Neural cell (in vitro differentiated cells): ENCODE results near the gene TRAPPC2. TPM values are rescaled to one million over a fixed set of nuclear protein-coding genes. Genes with fewer than 3 reads are reported as not detected.

Experiments
- H2AFZ ChIP-seq: fragments of 200-600, 300-800 bp; sonication (generic), shearing (Covaris generic); 2 replicates; pipeline ENCODE4 v1.6.0; 2014; ENCODE audit warnings: low read depth, mild to moderate bottlenecking, antibody characterized with exemption, low read length, moderate library complexity
- H3F3A ChIP-seq: fragments of 200-600 bp; shearing (Covaris generic); 2 replicates; pipeline ENCODE4 v1.6.1; 2016; ENCODE audit warnings: mild to moderate bottlenecking, moderate library complexity, mixed read lengths, antibody characterized with exemption, low read length; ENCODE audit not compliant: insufficient read depth, poor library complexity, severe bottlenecking
- H3K27ac ChIP-seq: fragments of 200-600, 300-800 bp; sonication (generic), shearing (Covaris generic); 2 replicates; pipeline ENCODE4 v1.5.1; 2014; ENCODE audit warnings: mild to moderate bottlenecking, low read length, moderate library complexity
- H3K27me3 ChIP-seq: fragments of 300-800, 200-600 bp; sonication (generic), shearing (Covaris generic); 2 replicates; pipeline ENCODE4 v1.6.0; 2014; ENCODE audit warnings: mild to moderate bottlenecking, low read depth, low read length, moderate library complexity; ENCODE audit not compliant: insufficient read depth
- H3K36me3 ChIP-seq: fragments of 300-800, 200-600 bp; sonication (generic), shearing (Covaris generic); 2 replicates; pipeline ENCODE4 v1.5.1; 2014; ENCODE audit warnings: mild to moderate bottlenecking, antibody characterized with exemption, low read length, moderate library complexity; ENCODE audit not compliant: insufficient read depth
- H3K4me2 ChIP-seq: fragments of 300-800, 200-600 bp; sonication (generic), shearing (Covaris generic); 2 replicates; pipeline ENCODE4 v1.6.0; 2014; ENCODE audit warnings: mild to moderate bottlenecking, low read length
- H3K4me3 ChIP-seq: fragments of 300-800, 200-600 bp; sonication (generic), shearing (Covaris generic); 2 replicates; pipeline ENCODE4 v1.5.1; 2014; ENCODE audit warnings: mild to moderate bottlenecking, low read length, moderate library complexity
- H3K79me2 ChIP-seq: fragments of 200-600 bp; shearing (Covaris generic); replicated peaks from 2 replicates; pipeline ENCODE4 v1.6.0; 2014; ENCODE audit warnings: mild to moderate bottlenecking, low read length, moderate library complexity; ENCODE audit not compliant: insufficient read depth
- H3K9ac ChIP-seq: fragments of 300-800, 200-600 bp; sonication (generic), shearing (Covaris generic); 2 replicates; pipeline ENCODE4 v1.6.1; 2016; ENCODE audit warnings: mild to moderate bottlenecking, low read length, mixed read lengths
- H3K9me2 ChIP-seq: fragments of 200-600 bp; shearing (Covaris generic); 2 replicates; pipeline ENCODE4 v1.6.1; 2016; ENCODE audit warnings: mild to moderate bottlenecking, low read length, mixed read lengths; ENCODE audit not compliant: insufficient read depth
- H3K9me3 ChIP-seq: fragments of 200-600, 300-800 bp; sonication (generic), shearing (Covaris generic); 2 replicates; pipeline ENCODE4 v1.6.1; 2016; ENCODE audit warnings: mild to moderate bottlenecking, mixed run types, low read length, moderate library complexity, mixed read lengths
- H4K20me1 ChIP-seq: fragments of 200-600 bp; shearing (Covaris generic); 2 replicates; pipeline ENCODE4 v1.6.1; 2016; ENCODE audit warnings: mild to moderate bottlenecking, mixed run types; ENCODE audit not compliant: insufficient read depth
- EP300 ChIP-seq: fragments of 450-650 bp; conservative IDR thresholded peaks from 2 replicates; pipeline ENCODE4 v1.6.1; 2014; ENCODE audit warnings: antibody characterized with exemption, mild to moderate bottlenecking, moderate library complexity; ENCODE audit not compliant: poor library complexity, severe bottlenecking
- EZH2 ChIP-seq: fragments of 200-600, 300-800 bp; shearing (Covaris generic), sonication (generic); IDR thresholded peaks from 2 replicates; pipeline ENCODE4 v1.6.1; 2014; ENCODE audit warnings: antibody characterized with exemption, low read length, borderline replicate concordance, mild to moderate bottlenecking; ENCODE audit not compliant: insufficient read depth, poor library complexity, severe bottlenecking
- MXI1 ChIP-seq: fragments of 450-650 bp; conservative IDR thresholded peaks from 2 replicates; pipeline ENCODE4 v1.6.1; 2014; ENCODE audit warnings: antibody characterized with exemption, mild to moderate bottlenecking; ENCODE audit not compliant: poor library complexity, severe bottlenecking
- POLR2AphosphoS5 ChIP-seq: IDR thresholded peaks from 2 replicates; pipeline ENCODE4 v1.6.1; 2012
- RAD21 ChIP-seq: fragments of 450-650 bp; conservative IDR thresholded peaks from 2 replicates; pipeline ENCODE4 v1.6.1; 2014; ENCODE audit warnings: antibody characterized with exemption, mild to moderate bottlenecking, moderate library complexity
- SMC3 ChIP-seq: fragments of 450-650 bp; conservative IDR thresholded peaks from 2 replicates; pipeline ENCODE4 v1.6.1; 2014; ENCODE audit warnings: antibody characterized with exemption, mild to moderate bottlenecking, moderate library complexity; ENCODE audit not compliant: poor library complexity
- TAF1 ChIP-seq: IDR thresholded peaks from 2 replicates; pipeline ENCODE4 v1.6.1; 2012; ENCODE audit warnings: low read depth
- polyA plus RNA-seq: library from polyadenylated mRNA; depleted of rRNA; stranded (reverse); fragments of >200 nt; gene quantifications from 2 replicates; pipeline ENCODE4 v1.2.3, GENCODE V29; 2014
- TF ChIP-seq, protein P1 (sequence below): fragments of 450-650 bp; IDR thresholded peaks from 2 replicates; pipeline ENCODE4 v1.5.1; 2014; ENCODE audit warnings: antibody characterized with exemption, mild to moderate bottlenecking, moderate library complexity; ENCODE audit not compliant: poor library complexity, severe bottlenecking
- TF ChIP-seq, protein P2 (sequence below): IDR thresholded peaks from 2 replicates; pipeline ENCODE4 v1.6.1; 2012; ENCODE audit warnings: borderline replicate concordance

Gene TRAPPC2
- polyA plus RNA-seq, 1 donor from 2014 or later, result 94.2 TPM

- H3K79me2 ChIP-seq, result no peaks in the 10 kb centered on the region
- no peaks in the 10 kb centered on the region for H3K9me3 ChIP-seq
- H3F3A ChIP-seq, result no peaks in the 10 kb centered on the region
- no peaks in the 10 kb centered on the region for H3K36me3 ChIP-seq
- TF ChIP-seq SMC3 (peak; percentile 82), EP300 (no peak), TAF1 (no peak), RAD21 (peak; percentile 72)
- TF ChIP-seq, protein P1, sequence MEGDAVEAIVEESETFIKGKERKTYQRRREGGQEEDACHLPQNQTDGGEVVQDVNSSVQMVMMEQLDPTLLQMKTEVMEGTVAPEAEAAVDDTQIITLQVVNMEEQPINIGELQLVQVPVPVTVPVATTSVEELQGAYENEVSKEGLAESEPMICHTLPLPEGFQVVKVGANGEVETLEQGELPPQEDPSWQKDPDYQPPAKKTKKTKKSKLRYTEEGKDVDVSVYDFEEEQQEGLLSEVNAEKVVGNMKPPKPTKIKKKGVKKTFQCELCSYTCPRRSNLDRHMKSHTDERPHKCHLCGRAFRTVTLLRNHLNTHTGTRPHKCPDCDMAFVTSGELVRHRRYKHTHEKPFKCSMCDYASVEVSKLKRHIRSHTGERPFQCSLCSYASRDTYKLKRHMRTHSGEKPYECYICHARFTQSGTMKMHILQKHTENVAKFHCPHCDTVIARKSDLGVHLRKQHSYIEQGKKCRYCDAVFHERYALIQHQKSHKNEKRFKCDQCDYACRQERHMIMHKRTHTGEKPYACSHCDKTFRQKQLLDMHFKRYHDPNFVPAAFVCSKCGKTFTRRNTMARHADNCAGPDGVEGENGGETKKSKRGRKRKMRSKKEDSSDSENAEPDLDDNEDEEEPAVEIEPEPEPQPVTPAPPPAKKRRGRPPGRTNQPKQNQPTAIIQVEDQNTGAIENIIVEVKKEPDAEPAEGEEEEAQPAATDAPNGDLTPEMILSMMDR, result peak; percentile 70
- no peak overlapping the region for H3K4me2 ChIP-seq
- H2AFZ ChIP-seq, result no peak overlapping the region
- H3K27ac ChIP-seq, result no peak overlapping the region
- no peaks in the 10 kb centered on the region for H4K20me1 ChIP-seq
- no peak overlapping the region for H3K9ac ChIP-seq
- H3K4me3 ChIP-seq, result no peak overlapping the region
- H3K27me3 ChIP-seq, result no peaks in the 10 kb centered on the region
- H3K9me2 ChIP-seq, result no peaks in the 10 kb centered on the region
These were observed 15.8 kb upstream of the TRAPPC2 start for GRCh38 chrX:13750204-13750603.

DNA sequence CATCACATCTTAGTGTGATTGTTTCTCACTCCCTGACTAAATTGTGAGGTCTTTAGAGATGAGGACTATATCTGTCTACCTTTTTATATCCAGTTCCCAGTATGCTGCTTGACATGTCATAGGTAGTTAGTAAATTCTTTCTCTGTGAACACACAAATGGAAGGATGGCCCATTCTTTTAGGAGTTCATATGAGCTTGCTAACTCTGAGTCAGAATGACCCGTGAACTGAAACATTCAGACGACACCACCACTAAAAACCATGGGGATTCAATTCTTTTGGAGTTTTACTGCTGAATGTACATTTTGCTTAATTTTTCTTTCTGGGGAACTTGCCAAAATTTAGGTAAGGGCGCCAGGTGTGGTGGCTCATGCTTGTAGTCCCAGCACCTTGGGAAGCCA is 14.1 kb upstream of the TRAPPC2 start:
- H3K27ac ChIP-seq, result no peak overlapping the region
- no peaks in the 10 kb centered on the region for H3K36me3 ChIP-seq
- no peaks in the 10 kb centered on the region for H4K20me1 ChIP-seq
- H3F3A ChIP-seq, result no peaks in the 10 kb centered on the region
- no peak overlapping the region for H3K4me3 ChIP-seq
- no peak overlapping the region for H2AFZ ChIP-seq
- no peaks in the 10 kb centered on the region for H3K27me3 ChIP-seq
- no peak overlapping the region for H3K4me2 ChIP-seq
- TF ChIP-seq, protein P2, sequence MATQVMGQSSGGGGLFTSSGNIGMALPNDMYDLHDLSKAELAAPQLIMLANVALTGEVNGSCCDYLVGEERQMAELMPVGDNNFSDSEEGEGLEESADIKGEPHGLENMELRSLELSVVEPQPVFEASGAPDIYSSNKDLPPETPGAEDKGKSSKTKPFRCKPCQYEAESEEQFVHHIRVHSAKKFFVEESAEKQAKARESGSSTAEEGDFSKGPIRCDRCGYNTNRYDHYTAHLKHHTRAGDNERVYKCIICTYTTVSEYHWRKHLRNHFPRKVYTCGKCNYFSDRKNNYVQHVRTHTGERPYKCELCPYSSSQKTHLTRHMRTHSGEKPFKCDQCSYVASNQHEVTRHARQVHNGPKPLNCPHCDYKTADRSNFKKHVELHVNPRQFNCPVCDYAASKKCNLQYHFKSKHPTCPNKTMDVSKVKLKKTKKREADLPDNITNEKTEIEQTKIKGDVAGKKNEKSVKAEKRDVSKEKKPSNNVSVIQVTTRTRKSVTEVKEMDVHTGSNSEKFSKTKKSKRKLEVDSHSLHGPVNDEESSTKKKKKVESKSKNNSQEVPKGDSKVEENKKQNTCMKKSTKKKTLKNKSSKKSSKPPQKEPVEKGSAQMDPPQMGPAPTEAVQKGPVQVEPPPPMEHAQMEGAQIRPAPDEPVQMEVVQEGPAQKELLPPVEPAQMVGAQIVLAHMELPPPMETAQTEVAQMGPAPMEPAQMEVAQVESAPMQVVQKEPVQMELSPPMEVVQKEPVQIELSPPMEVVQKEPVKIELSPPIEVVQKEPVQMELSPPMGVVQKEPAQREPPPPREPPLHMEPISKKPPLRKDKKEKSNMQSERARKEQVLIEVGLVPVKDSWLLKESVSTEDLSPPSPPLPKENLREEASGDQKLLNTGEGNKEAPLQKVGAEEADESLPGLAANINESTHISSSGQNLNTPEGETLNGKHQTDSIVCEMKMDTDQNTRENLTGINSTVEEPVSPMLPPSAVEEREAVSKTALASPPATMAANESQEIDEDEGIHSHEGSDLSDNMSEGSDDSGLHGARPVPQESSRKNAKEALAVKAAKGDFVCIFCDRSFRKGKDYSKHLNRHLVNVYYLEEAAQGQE, result no peak
- TF ChIP-seq EZH2 (no peak), TAF1 (no peak), EP300 (no peak), SMC3 (no peak), MXI1 (no peak), POLR2AphosphoS5 (no peak), RAD21 (no peak)
- TF ChIP-seq, protein P1, result no peak
- H3K9ac ChIP-seq, result no peak overlapping the region
- H3K9me3 ChIP-seq, result no peaks in the 10 kb centered on the region
- no peaks in the 10 kb centered on the region for H3K79me2 ChIP-seq
- no peaks in the 10 kb centered on the region for H3K9me2 ChIP-seq
